ENCODE measurements around the gene MYBPC2.
"Not testable (repeated sequence)": the region's sequence is repeated elsewhere in the genome, so short reads cannot be mapped to it uniquely, and the experiment has no call there.

The MYBPC2 gene

GRCh38 chr19:50459638-50460037, 26.9 kb downstream of the MYBPC2 start:
- no peak for DNase-seq (ENCODE audit: low spot score)

DNA sequence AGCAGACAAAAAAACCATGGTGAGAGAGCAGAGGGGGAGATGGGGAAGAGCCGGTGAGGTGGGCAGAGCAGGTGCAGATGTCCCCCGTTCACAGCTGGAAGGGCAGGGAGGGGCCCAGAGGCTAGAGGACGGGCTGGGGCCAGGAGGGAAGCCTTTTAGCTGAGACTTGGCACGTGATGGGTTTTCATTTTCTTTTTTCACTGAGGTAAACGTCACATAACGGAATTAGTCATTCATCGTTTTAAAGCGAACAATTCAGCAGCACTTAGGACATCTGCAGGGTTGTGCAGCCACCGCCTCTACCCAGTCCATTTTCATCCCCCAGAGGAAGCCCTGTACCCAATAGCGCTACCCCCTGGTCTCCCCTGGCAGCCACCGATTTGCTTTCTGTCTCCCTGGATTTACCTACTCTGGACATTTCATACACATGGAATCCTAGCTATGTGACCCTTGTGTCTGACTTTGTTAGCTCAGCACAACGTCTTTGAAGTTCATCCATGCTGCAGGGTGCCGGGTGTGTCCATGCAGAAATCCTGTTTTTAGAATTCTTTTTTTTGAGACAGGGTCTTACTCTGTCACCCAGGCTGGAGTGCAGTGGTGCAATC, 27.6 kb downstream of the MYBPC2 start:
- DNase-seq (ENCODE audit: low spot score) = no peak

DNA sequence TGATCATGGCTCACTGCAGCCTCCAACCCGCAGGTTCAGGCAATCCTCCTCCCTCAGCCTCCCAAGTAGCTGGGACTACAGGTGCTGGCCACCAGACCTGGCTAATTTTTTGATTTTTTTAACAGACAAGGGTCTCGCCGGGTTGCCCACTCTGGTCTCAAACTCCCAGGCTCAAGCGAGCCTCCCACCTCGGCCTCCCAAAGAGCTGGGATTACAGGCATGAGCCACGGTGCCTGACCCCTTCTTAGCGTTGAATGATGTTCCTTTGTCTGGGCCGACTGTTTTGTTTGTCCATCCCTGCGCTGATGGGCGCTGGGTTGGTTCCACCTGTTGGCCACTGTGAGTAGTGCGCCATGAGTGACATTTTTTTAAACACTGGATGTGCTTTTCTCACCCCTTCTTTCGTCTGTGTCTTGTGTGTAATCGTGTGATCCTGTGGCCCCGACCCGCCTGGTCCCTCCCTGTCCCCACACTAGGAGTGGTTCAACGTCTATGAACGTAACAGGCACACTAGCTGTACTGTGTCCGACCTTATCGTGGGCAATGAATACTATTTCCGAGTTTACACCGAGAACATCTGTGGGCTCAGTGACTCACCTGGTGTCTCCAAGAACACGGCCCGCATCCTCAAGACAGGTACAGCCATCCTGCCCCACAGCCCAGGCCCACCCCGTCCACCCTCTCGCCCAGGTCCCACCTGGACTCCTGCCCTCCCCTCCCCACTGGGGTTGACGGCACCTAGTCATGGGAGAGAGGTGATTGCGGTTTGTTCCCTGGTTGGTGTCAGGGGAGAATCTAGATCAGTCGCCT, 28.6 kb downstream of the MYBPC2 start:
- peak; percentile 81 for DNase-seq (ENCODE audit: low spot score)

- no peak for DNase-seq (ENCODE audit: low spot score)
These were observed 30.3 kb downstream of the MYBPC2 start for GRCh38 chr19:50462970-50463369.

- DNase-seq (ENCODE audit: low spot score) = no peak
These were observed 31.7 kb downstream of the MYBPC2 start for GRCh38 chr19:50464348-50464747.

- no peak for DNase-seq (ENCODE audit: low spot score)
These were observed 32.3 kb downstream of the MYBPC2 start for GRCh38 chr19:50465000-50465399.

- DNase-seq (ENCODE audit: low spot score) = peak; percentile 79
These were observed 33.5 kb downstream of the MYBPC2 start for GRCh38 chr19:50465986-50466705.

GRCh38 chr19:50466706-50467039, 34.0 kb downstream of the MYBPC2 start:
- DNase-seq (ENCODE audit: low spot score) = no peak

- DNase-seq (ENCODE audit: low spot score) = no peak
These were observed 34.9 kb downstream of the MYBPC2 start for GRCh38 chr19:50467566-50467965.

- no peak for DNase-seq (ENCODE audit: low spot score)
These were observed 36.1 kb downstream of the MYBPC2 start for GRCh38 chr19:50468818-50469217.

DNA sequence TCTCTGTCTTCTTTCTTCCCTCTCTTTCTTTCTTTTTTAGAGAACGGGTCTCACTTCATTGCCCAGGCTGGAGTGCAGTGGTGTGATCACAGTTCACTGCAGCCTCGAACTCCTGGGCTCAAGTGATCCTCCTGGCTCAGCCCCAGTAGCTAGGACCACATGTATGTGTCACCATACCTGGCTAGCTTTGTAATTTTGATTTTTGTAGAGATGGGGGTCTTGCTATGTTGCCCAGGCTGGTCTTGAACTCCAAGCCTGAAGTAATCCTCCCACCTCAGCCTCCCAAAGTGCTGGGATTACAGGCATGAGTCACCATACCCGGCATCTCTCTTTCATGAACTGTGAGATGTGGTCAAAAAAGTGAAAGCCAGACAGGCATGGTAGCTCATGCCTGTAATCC, 40.6 kb downstream of the MYBPC2 start:
- not testable (repeated sequence) for DNase-seq (ENCODE audit: low spot score)

GRCh38 chr19:50475101-50475568, 42.4 kb downstream of the MYBPC2 start:
- no peak for DNase-seq (ENCODE audit: low spot score)

- no peak for DNase-seq (ENCODE audit: low spot score)
These were observed 43.1 kb downstream of the MYBPC2 start for GRCh38 chr19:50475736-50476223.

DNA sequence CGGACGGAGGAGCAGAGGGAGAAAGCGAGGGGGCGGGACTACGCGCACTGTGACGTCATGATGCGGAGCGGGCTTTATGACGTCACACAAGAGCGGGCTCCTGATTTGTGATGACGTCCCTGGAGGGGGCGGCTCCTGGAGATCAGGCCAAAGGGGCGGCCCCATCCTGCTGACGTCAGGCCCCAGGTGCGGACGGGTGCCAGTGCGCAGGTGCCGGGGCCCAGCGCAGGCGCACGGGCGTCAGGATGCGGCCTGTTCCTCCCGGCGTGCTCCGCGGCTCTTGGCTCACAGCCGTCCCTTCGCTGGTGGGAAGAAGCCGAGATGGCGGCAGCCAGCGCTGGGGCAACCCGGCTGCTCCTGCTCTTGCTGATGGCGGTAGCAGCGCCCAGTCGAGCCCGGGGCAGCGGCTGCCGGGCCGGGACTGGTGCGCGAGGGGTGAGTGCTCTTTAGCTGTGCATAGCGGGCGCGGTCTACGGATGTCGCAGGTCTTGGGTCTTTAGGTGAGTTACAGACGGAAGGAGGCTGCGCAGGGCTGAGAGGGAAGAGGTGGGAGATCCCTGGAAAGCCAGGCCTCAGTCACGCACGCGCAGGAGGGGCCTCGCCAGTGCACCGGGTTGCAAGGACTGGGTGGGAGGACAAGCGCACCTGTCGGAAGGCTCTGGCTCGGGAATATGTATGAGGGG, 43.7 kb downstream of the MYBPC2 start, which contains the start of the genes EMC10 and GARIN5A:
Gene EMC10 (plus strand): TSS at position 284 of the 683 bp plus-strand sequence. CDS start 38 bp downstream, at position 322.
Gene GARIN5A (minus strand): TSS at position 625 of the 683 bp plus-strand sequence. CDS start 460 bp downstream, at position 165.
- peak; percentile 95 for DNase-seq (ENCODE audit: low spot score)

DNA sequence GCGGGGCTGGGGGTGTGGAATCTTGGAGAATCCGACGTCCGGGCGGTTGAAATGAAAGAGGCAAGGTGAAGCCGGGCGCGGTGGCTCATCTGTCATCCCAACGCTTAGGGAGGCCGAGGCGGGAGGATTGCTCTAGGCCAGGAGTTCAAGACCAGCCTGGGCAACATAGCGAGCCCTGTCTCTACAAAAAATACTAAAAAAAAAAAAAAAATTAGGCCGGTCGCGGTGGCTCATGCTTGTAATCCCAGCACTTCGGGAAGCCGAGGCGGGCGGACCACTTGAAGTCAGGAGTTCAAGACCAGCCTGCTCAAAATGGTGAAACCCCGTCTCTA, 44.2 kb downstream of the MYBPC2 start:
- no peak for DNase-seq (ENCODE audit: low spot score)

- DNase-seq (ENCODE audit: low spot score) = no peak
These were observed 45.2 kb downstream of the MYBPC2 start for GRCh38 chr19:50477751-50478515.

DNA sequence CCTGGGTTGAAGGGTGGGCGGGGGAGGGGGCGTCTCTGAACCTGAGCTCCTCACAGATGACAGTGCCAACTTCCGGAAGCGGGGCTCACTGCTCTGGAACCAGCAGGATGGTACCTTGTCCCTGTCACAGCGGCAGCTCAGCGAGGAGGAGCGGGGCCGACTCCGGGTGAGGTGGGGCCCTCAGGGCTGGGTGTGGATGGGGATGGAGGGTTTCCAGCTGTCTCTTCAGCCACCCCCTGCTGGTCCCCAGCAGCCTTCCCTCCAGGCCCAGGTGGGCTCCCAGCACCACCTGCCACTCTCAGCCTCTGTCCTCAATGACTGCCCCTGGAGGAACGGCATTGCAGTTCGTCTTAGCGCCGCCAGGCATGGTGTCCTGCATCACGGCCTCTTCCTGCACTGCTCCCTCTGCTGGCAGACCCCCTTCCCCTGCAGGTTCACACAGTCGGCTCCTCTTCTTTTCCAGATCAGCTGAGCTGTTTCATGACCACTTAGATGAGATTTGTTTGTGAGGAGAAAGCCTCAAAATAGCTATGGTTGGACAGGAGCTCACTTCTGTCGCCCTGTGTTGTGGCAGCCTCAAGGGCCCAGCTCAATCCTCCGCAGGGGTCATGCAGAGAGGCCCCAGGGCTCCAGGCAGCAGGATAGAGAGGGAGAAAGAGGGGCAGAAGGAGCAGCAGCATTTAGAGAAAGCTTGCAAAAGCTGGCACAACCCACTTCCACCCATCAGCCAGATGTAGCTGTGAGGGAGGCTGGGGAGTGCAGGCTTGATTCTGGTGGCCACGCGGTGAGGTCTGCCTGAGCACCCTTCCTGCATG, 46.4 kb downstream of the MYBPC2 start:
- DNase-seq (ENCODE audit: low spot score) = peak; percentile 62

DNA sequence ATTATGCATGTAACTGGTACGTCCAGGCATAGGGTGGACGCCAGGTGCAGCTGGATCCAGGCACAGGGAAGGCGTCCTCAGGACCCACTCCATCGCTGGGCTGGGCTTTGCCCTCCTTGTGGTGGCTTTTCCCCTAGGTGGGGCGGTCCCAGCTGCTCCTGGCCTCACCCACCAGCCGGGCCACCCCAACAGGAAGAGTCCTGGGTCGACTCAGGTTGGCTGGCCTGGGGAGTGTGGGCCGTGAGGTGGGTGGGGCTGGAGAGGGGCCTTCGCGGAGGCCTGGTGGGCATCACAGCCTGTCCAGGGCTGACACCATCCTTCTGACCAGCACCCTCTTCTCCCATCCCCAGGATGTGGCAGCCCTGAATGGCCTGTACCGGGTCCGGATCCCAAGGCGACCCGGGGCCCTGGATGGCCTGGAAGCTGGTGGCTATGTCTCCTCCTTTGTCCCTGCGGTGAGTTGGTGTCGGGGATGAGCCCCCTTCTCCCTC, 47.1 kb downstream of the MYBPC2 start:
- DNase-seq (ENCODE audit: low spot score) = no peak

- DNase-seq (ENCODE audit: low spot score) = no peak
These were observed 47.8 kb downstream of the MYBPC2 start for GRCh38 chr19:50480281-50481111.
